ENCODE measurements around the gene PCA3.

Gene PCA3

GRCh38 chr9:76827296-76828080 is 63.2 kb downstream of the PCA3 start:
- no peak for DNase-seq (ENCODE audit: low read depth in 2 of 2)

GRCh38 chr9:76828447-76828846 is 64.2 kb downstream of the PCA3 start:
- no peak for DNase-seq (ENCODE audit: low read depth in 2 of 2)

DNA sequence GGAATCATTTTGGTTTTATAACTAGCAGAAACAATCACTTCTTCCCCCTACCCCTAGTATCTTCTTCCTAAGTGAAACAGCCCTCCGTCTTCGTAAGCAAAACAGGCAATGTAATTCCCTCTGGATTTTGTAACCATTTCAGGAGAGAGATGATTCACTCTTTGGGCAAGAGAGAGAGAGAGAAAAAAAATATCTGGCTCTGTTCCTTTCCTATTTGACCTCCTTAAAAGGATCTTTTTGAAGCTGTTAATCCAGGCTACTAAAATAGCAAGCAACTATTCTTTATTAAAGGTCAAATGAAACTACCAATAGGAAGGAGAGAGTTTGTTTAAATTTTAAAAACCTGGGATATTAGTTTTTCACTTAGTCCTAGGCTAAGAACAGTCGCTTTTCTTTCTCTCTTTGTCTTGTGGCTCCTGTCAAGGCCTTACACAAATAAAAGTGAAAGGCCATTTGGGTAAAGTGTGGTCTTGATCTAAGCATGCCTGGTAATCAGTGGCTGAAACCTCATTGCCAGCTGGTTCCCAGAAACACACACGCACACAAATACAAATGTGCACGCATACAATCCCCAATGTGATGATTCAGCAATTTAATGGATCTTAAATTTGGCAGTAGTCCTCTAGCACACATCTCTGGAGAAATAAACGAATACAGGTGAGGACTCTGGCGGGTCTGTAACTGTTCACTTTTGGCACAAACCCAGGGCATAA is 71.5 kb downstream of the PCA3 start:
- DNase-seq (ENCODE audit: low read depth in 2 of 2) = peak; percentile 88 to 89

All from fibroblast of skin of left quadriceps (primary cell).